ACHN (cell line): Measurements from ENCODE around the gene USP47.

Experiments used
- DNase-seq: peaks from one replicate; pipeline ENCODE4 v3.0.0-alpha.2; 2015
- in situ Hi-C: cut with HindIII; loops from 2 replicates; pipeline ENCODE4 v1.10.0; 2017; ENCODE audit warnings: low sequenced_read_pairs, low pct_ligation_motif_present, low pct_unique_long_range_greater_than_20kb

Gene USP47

DNA sequence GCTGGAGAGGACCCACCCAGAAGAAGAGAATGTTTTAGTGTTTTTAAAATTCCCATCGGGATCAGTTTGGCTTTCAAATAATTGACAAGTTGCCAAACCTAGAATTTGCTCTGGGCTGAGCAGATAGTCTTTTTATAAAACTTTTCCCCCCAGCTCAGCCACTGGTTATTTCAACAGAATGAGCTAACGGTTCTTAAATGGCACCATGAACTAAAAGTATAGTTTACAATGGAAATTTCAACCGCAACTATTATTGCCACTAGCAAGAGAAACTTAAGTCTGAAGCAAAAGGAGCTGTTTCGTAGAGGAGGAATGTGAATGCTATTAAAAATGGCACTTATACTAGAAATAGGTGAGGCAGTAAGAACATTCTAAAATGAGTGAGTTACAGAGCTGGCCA, 163.3 kb downstream of the USP47 start:
- in situ Hi-C loops = no loop called here
- no peak for DNase-seq

DNA sequence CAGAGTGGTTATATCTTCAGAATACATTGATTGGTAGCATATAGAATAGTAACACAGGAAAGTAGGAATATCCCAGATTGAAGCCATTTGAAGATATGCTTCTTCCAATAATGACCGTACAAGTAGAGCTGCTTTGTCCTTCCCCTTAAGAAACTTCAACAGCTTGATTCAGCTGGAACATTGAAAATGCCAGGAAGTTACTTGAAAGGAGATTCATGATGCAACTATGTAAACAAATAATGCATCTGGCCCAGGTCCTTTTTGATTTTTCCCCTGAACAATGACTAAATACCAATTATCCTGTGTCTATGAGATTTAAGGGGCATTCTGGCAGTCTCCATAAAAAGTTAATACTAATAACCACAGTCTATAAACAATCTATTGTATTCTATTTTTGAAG, 163.7 kb downstream of the USP47 start:
- in situ Hi-C loops = no loop called here
- no peak for DNase-seq

- DNase-seq = no peak
- in situ Hi-C loops = no loop called here
These were observed 164.9 kb downstream of the USP47 start for GRCh38 chr11:12006552-12007229.

- no peak for DNase-seq
- in situ Hi-C loops = no loop called here
These were observed 165.4 kb downstream of the USP47 start for GRCh38 chr11:12007230-12007593.

DNA sequence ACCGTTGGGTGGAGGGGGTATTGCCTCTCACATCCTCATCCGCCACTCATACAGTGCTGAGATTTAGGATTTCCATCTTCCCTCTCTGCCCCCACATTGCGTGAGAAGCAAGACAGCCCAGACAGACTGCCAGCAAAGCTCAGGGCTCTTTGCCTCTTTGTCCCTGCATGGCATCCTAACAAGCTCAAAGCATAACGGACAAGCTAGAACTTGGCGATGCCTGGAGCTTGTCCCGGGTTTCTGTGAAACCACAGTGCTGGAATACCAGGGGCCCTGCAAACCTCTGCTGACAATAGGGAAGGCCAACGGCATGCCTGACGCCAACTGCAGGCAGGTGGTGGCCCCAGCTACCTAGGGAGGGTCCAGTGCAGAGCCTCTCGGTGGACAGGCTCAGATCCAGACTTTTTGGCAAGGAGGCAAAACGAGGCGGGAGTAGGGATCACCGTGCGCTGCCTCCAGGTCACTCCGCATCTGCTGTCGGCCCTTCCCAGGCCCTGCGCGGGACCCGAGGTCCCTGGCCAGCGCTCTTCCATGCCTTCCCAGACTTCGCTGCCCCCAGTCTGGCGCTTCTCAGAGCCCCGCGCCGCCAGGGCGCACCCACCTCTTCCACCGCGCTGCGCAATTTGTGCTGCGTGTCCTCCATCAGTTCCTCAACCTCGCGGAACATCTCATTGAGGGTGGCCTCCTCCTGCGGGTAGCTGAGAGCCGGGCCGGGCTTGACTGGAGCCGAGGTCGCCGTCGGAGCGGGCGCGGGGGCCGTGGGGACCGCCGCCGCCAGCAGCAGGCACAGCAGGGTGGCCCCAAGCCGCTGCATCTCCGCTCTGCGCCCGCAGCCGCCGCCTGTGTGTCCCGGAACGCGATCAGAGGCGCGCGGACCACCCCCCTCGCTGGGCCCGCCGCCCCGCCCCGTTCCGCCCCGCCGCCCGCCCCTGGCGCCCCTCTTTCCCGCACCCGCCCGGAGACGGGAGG, 166.3 kb downstream of the USP47 start, which contains the start of gene DKK3:
TSS of gene DKK3 (minus strand) at position 858 of the 969 bp plus-strand sequence. CDS start at position 814, 44 bp downstream.
- in situ Hi-C loops = no loop called here
- no peak for DNase-seq
